Measurements from ENCODE around the gene BMPR1B. TPM values are rescaled to one million over a fixed set of nuclear protein-coding genes. Genes with fewer than 3 reads are reported as not detected.

Gene BMPR1B
- total and polyA plus RNA-seq, 9 of the 15 experiments (the other 6 are each of a cell fraction or from before 2014, with no cell fraction given): 0.01 TPM; not detected in 8

GRCh38 chr4:95018785-95019184 lies 261.0 kb downstream of the BMPR1B start:
- H3K9me1 ChIP-seq (ENCODE audit: control insufficient read depth, insufficient read depth, low read length): no peaks in the 10 kb centered on the region
- no peaks in the 10 kb centered on the region for H4K20me1 ChIP-seq (replicated peaks; ENCODE audit: control insufficient read depth, insufficient read depth, low read length)
- no peaks in the 10 kb centered on the region for H3K79me2 ChIP-seq (ENCODE audit: control insufficient read depth, insufficient read depth, low read length)
- no peak overlapping the region for H3K4me3 ChIP-seq
- intact Hi-C loops (cut with micrococcal nuclease) (no loop called here), in situ Hi-C loops (cut with MboI) (no loop called here)
- H3K36me3 ChIP-seq (ENCODE audit: control insufficient read depth, insufficient read depth, low read length): no peaks in the 10 kb centered on the region
- 3% methylated on average over 5 of the region's 5 CpGs for WGBS (ENCODE audit: insufficient coverage, low coverage, missing lambda C conversion rate)
- no peaks in the 10 kb centered on the region for H3K4me1 ChIP-seq (replicated peaks in 1 of 2; ENCODE audit: control insufficient read depth in 2 of 2, insufficient read depth in 2 of 2, low read length in 2 of 2)
- ChIA-PET POLR2A (no interaction called here), CTCF (ENCODE audit: low intra/inter-chr PET ratio) (interaction anchor here (0.6 kb wide), 1 partner anchor 556 kb away, joined by 3 read pairs; no protein-coding TSS in a partner anchor)
- BruUV-seq (replicated peaks): no TSS peak
- H3K9me3 ChIP-seq (replicated peaks; ENCODE audit: control insufficient read depth, insufficient read depth, low read depth, low read length): no peaks in the 10 kb centered on the region
- DNase-seq (ENCODE audit: extremely low read depth in 1 of 4, low spot score in 3 of 4) (no peak), ATAC-seq (no peak), FAIRE-seq (no peak)
- H2AFZ ChIP-seq (ENCODE audit: low read depth, low read length): no peak overlapping the region
- TF ChIP-seq PRPF4 (IDR thresholded peaks at IDR 0.05; ENCODE audit: insufficient read depth, low read depth, low read length, poor library complexity, severe bottlenecking) (no peak), ZFX (CRISPR knock-in tag; IDR thresholded peaks at IDR 0.05) (no peak), ZBTB34 (CRISPR knock-in tag; IDR thresholded peaks at IDR 0.05) (no peak), SMARCC2 (IDR thresholded peaks at IDR 0.05; ENCODE audit: low read depth) (no peak), SLC30A9 (CRISPR knock-in tag; IDR thresholded peaks at IDR 0.05) (no peak), NR2C2 (CRISPR knock-in tag; IDR thresholded peaks at IDR 0.05) (no peak), NR2C2 (tag; IDR thresholded peaks at IDR 0.05) (no peak), RBM22 (IDR thresholded peaks at IDR 0.05; ENCODE audit: low read depth, low read length, poor library complexity, severe bottlenecking) (no peak), CBX2 (IDR thresholded peaks at IDR 0.05; ENCODE audit: insufficient read depth, low read length, poor library complexity, severe bottlenecking) (no peak), ZNF592 (IDR thresholded peaks at IDR 0.05) (no peak), HNRNPUL1 (IDR thresholded peaks at IDR 0.05; ENCODE audit: low read length) (no peak), HBP1 (CRISPR knock-in tag; IDR thresholded peaks at IDR 0.05) (no peak), NR0B1 (IDR thresholded peaks at IDR 0.05; ENCODE audit: partially characterized antibody) (no peak), HDAC1 (IDR thresholded peaks at IDR 0.05) (no peak)
- no peak overlapping the region for H3K27ac ChIP-seq (ENCODE audit: extremely low read depth, low read depth, low read length)
- H3K9ac ChIP-seq (ENCODE audit: insufficient read depth in 1 of 2, low read depth in 2 of 2, low read length in 2 of 2): no peak overlapping the region
- H3K27me3 ChIP-seq (ENCODE audit: control insufficient read depth in 2 of 2, insufficient read depth in 2 of 2, low read length in 2 of 2): no peaks in the 10 kb centered on the region
- H3K4me2 ChIP-seq (ENCODE audit: insufficient read depth, low read length): no peak overlapping the region
